HG02571 (cell line): ENCODE results near the gene CD72.
A peak's percentile ranks its signal among the peaks of the same experiment; 100 is the strongest.
"Not testable (repeated sequence)": the region's sequence is repeated elsewhere in the genome, so short reads cannot be mapped to it uniquely, and the experiment has no call there.

Experiments used
- ATAC-seq: cut with Tn5 transposase; IDR thresholded peaks from one replicate; pipeline ENCODE4 v1.9.1; 2021; ENCODE audit warnings: mild to moderate bottlenecking, moderate library complexity; ENCODE audit not compliant: unreplicated experiment

The CD72 gene

DNA sequence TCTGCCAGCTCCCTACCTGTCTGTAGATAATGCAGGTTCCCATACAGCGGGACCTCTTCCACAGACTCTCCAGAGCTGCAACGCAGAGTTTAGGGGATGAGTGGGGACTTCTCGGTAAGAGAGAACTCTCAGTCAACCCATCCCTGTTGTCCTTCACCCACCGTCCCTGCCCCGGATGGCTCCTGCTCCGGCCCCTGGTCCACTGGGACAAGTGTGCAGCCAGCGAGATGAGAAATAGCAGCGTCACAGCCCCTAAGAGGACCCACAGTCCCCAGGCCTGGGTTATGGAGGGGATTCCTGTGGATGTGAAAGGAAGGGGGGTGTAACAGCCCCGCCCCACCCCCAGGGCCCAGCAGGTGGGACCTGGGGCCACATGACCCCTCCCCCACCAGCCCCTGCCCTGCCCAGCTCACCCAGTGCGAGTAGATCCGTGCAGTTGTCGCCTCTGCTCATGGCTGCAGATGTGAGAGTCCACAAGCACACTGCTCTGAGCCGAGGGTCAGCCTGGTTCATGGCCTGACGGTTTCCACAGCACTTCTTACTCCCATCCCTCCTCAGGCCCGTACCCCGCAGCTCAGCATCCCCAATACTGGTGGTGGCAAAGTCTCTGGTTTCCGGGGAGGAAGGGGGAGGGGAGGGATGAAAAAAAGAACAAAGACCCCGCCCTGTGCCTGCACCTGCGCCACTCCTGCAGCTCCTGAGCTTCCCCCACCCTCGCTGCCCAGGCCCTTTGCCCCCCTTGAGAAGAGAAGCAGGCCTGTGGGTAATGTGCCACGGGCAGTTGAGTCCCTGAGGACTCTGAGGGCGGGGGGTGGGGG, 32.3 kb upstream of the CD72 start, which contains the start of gene SIT1:
SIT1 (minus strand) TSS at position 591 of the 818 bp plus-strand sequence; CDS start at position 513, 78 bp downstream.
- ATAC-seq: no peak

DNA sequence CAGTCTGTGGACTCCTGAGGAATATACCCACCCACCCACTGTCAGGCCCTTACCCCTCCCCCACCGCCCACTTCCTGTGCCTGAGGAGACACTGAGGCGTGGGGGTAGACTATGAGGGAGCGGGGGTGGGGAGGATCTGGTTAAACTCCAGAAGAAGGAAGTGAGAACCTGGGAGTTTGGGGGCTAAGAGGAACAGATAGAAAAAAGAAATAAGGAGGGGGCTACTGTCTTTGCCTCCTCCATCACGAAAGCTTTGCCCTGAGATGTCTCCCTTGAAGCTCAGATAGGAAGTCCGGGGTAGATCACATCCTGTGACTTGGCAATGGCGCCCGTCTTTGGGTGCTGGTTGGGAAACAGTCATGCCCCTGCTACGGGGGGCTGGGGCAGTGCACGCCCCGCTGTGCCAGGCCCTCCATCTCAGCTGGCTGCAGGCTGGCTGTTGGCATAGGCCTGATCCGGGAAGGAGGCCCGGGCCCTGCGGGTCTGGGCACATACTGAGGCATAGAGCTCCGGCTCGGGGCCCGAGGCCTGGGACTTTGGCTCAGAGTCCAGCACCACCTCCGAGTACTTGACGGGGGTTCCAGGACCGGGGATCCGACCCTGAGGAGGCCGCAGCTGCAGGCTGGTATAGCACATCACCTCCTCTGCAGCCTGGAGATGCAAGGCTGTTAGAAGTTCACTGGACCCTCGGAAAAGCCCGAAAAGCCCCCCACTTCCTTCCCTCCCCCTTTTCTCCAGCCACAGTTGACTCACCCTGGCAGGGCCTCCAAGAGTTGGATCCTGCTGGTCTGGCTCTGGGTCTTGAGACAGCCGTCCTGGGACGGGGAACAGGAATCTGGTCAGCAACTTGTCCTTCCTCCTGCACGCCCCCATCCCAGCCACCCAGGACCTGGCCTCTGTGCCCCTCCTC, 31.5 kb upstream of the CD72 start:
- no peak for ATAC-seq

GRCh38 chr9:35646533-35647265, 28.5 kb upstream of the CD72 start:
- ATAC-seq: peak; percentile 74

DNA sequence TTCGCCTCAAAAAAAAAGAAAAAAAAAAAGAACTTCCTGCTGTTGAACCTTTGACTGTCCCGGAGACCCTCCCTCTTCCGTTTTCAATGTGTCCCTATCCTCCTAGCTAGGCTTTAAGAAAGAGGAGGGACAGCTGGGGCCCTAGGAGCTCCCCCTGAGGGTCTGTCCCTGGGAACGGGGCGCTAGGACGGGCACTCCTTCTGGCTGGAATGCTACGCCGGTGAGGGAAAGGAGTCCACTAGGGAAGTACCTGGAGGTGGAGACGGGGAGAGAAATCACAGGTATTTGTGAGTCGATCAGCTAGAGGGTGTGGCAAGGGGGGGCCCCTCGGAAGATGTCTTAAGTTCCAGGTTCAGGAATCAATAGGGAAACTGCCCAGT, 27.9 kb upstream of the CD72 start:
- no peak for ATAC-seq

- ATAC-seq: not testable (repeated sequence)
Observed at GRCh38 chr9:35645736-35646135, 27.5 kb upstream of the CD72 start.

GRCh38 chr9:35643046-35643445, 24.8 kb upstream of the CD72 start:
- ATAC-seq: no peak

- not testable (repeated sequence) for ATAC-seq
Observed at GRCh38 chr9:35641478-35641877, 23.3 kb upstream of the CD72 start.

DNA sequence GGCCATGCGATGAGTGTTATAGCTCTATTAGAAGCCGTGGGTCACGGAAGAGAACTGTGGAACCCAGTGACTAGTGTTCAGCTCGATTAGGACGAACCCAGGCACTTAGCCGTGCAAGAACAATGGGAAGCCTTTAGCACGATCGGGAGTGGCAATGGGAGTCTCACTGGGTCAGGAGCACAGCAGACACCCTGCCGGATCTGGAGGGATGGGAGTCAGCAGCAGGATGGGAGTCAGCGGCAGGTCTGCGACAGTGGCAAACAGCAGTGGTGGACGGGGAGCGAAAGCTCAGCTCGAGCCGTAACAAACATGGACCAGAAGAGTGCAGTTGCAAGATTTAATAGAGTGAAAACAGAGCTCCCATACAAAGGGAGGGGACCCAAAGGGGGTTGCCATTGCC, 22.2 kb upstream of the CD72 start:
- ATAC-seq: not testable (repeated sequence)

- ATAC-seq: no peak
Observed at GRCh38 chr9:35639631-35640030, 21.4 kb upstream of the CD72 start.

- not testable (repeated sequence) for ATAC-seq
Observed at GRCh38 chr9:35639225-35639624, 21.0 kb upstream of the CD72 start.

GRCh38 chr9:35638751-35639150, 20.5 kb upstream of the CD72 start:
- ATAC-seq: not testable (repeated sequence)

DNA sequence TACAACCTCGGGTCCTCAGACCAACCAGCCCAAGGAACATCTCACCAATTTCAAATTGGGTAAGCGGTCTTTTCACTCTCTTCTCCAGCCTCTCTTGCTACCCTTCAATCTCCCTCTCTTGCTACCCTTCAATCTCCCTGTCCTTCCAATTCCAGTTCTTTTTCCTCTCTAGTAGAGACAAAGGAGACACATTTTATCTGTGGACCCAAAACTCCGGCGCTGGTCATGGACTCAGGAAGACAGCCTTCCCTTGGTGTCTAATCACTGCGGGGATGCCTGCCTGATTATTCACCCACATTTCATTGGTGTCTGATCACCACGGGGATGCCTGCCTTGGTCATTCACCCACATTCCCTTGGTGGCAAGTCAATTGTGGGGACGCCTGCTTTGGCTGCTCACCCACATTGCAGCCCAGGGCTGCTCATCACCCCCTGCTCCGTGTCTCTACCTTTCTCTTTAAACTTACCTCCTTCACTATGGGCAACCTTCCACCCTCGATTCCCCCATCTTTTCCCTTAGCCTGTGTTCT, 19.3 kb upstream of the CD72 start:
- ATAC-seq: not testable (repeated sequence)

- ATAC-seq: not testable (repeated sequence)
Observed at GRCh38 chr9:35636877-35637246, 18.6 kb upstream of the CD72 start.

DNA sequence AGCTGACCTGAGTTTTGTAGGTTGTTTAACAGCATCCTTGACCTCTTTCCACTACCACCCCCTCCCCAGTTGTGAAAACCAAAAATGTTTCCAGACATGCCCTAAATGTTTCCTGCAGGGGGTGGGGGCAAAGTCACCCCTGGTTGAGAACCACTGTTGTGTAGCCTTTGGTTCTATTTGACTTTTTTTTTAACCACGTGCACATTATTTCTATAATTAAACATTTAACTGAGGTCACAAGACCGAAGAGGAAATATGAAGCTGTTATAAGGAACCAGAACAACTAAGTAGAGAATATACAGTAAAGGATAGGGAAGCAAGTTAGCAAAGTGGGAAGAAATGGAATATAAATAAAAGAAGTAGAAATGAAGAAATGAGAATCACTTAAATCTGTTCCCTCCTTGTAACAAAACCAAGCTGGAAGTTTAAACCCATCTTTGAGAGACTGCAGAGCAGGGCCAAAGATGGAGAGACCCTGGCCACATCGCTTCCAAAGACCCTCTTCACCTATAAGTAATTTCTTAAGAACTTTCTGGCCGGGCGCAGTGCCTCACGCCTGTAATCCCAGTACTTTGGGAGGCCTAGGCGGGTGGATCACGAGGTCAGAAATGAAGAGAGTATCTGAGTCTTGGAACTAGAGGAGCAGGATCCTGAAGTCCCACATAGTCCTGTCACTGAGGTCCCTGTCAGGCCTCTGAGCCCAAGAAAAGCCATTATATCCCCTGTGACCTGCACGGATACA, 18.1 kb upstream of the CD72 start:
- no peak for ATAC-seq

GRCh38 chr9:35635730-35636129, 17.5 kb upstream of the CD72 start:
- ATAC-seq: no peak

DNA sequence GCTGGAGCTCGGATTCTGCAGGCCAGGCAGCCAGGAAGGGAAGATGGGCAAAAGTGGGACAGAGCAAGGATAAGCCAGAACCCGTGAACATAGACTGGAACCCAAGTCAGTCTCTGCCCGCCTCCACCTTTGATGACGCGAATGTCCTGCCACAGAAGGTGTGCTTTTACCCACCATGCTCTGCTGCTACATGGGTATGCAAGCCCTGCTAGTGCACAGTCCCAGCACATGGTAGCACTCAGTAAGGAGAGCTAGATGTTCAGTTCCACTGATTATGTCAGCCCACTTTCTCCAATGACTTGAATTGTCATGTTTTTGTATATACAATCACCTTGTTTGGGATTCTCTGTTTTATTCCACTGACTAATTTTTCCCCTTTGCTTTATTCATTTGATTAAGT, 11.4 kb upstream of the CD72 start:
- ATAC-seq: no peak

DNA sequence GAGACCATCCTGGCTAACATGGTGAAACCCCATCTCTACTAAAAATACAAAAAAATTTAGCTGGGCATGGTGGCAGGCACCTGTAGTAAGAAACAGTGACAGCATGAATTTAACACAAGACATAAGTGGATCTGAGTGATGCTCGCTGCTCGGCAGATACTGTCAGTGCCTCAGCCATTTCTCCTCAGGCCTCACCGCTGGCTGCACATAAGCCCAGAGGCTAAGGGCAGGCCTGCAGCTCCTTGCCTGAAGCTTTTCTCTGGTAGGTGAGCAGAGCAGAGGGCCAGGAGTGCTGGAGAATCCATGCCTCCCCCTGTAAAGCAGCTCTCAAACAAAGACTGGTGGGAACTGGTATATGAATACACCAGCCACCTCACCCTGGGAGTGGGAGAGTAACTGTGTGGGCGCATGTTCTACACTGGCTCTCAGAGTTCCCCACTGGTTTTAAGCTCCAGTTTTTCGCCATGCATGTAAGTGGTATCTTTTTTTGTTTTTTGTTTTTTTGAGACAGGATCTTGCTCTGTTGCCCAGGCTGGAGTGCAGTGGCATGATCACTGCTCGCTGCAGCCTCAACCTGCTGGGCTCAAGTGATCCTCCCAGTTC, 10.3 kb upstream of the CD72 start:
- no peak for ATAC-seq

DNA sequence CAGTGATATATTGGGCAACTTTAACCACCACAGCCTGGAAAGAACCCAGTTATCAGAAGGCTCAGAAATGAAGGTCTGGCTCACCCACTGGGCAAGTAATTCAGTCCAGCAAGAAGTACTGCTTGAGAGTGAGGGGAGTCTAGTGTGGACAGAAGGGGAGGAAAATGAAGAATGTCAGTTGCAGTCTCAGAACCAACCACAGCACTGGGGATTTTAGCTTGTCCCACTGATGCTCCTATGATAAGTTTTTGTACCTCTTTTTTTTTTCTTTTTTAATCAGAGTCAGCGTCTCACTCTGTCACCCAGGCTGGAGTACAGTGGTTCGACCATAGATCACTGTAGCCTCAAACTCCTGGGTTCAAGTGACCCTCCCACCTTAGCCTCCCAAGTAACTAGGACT, 9.4 kb upstream of the CD72 start:
- ATAC-seq: no peak

DNA sequence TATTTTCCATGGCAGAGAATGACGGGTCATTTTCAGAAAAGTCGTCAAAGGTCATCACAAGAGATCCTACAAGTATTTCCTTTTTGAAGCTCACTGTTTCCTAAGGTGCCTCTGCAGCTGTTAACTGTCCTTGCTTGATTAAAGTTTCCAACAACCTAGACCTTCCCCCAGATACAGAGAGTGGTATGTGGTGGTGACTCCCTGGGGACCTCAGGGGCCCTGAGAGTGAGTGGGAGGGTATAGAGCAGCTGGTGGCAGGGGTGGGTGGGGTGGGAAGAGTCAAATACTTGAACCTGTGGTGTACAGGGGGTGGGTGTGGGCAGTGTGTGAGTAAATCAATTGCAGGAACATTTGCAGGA, 1.6 kb upstream of the CD72 start:
- peak; percentile 56 for ATAC-seq
